IPS-20b (cell line): ENCODE data around the gene RUNX2.

ENCODE experiments used
- H3K27ac ChIP-seq: one replicate; pipeline ENCODE4 v1.5.1; 2013; ENCODE audit warnings: low read length
- H3K27me3 ChIP-seq: 2 replicates; pipeline ENCODE4 v1.6.1; 2013; ENCODE audit warnings: mild to moderate bottlenecking, low read length, inconsistent platforms; ENCODE audit not compliant: insufficient read depth
- H3K36me3 ChIP-seq: 2 replicates; pipeline ENCODE4 v1.6.1; 2013; ENCODE audit warnings: low read depth, mild to moderate bottlenecking, inconsistent platforms, low read length, moderate library complexity; ENCODE audit not compliant: insufficient read depth
- H3K4me1 ChIP-seq: 2 replicates; pipeline ENCODE4 v1.6.1; 2013; ENCODE audit warnings: mild to moderate bottlenecking, control low read depth, inconsistent platforms, low read length, moderate library complexity; ENCODE audit not compliant: insufficient read depth
- H3K4me3 ChIP-seq: 2 replicates; pipeline ENCODE4 v1.5.1; 2013; ENCODE audit warnings: mild to moderate bottlenecking, low read length, inconsistent platforms
- H3K9ac ChIP-seq: 2 replicates; pipeline ENCODE4 v1.6.1; 2013; ENCODE audit warnings: low read depth, mild to moderate bottlenecking, inconsistent platforms, low read length, moderate library complexity
- H3K9me3 ChIP-seq: 2 replicates; pipeline ENCODE4 v1.6.1; 2013; ENCODE audit warnings: mild to moderate bottlenecking, low read depth, low read length, inconsistent platforms; ENCODE audit not compliant: insufficient read depth

RUNX2 gene

DNA sequence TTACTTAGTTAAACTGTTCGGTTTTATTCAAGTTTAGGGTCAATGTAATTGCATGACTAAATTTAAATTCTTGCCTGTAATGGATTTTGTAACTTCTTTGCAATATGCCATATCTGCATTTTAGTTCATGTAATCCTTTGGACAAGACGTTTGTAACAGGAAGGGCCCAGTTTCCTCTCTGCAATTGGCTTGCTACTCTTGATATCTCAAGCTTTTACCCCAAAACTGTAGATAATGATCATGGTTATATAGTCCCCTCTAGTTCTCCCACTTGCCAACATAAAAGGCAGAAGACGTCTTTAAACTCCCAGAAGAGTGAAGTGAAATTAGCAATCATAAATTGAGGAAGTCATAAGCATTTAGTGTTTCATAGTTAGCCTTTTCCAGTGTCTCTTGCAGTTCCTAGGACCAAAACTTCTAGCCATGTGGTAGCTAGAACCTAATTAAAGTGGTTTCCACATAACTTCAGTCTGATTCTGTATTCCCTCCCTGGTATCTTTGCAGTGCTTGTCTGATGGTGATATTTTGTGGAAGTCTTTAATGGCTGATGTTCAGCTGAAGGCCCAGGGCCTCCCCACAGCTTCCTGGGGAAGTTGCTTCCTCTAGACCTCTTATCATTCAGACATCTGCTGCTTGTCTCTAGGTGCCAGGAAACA, 167.4 kb downstream of the RUNX2 start:
- Histone ChIP-seq H3K4me1 (no peaks in the 10 kb centered on the region), H3K27me3 (no peaks in the 10 kb centered on the region), H3K9me3 (no peaks in the 10 kb centered on the region), H3K9ac (no peak overlapping the region), H3K4me3 (no peak overlapping the region), H3K27ac (no peak overlapping the region), H3K36me3 (no peaks in the 10 kb centered on the region)

DNA sequence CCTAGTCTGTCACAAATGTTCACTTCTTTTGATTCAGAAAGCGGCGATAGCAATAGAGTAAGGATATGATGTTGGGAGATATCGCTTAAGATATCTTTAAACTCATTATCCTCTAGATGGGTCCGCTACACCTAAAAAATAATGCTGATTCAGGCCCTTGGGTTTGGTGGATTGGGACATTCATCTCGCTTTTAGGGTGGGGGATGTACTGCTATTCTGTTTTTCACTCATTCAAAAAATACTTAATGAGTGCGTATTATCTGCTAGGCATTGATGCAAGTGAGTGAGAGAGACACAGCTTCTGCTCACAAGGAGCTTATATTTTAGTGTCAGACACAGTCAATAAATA, 167.9 kb downstream of the RUNX2 start:
- Histone ChIP-seq H3K27me3 (no peaks in the 10 kb centered on the region), H3K4me3 (no peak overlapping the region), H3K4me1 (no peaks in the 10 kb centered on the region), H3K9ac (no peak overlapping the region), H3K27ac (no peak overlapping the region), H3K36me3 (no peaks in the 10 kb centered on the region), H3K9me3 (no peaks in the 10 kb centered on the region)

DNA sequence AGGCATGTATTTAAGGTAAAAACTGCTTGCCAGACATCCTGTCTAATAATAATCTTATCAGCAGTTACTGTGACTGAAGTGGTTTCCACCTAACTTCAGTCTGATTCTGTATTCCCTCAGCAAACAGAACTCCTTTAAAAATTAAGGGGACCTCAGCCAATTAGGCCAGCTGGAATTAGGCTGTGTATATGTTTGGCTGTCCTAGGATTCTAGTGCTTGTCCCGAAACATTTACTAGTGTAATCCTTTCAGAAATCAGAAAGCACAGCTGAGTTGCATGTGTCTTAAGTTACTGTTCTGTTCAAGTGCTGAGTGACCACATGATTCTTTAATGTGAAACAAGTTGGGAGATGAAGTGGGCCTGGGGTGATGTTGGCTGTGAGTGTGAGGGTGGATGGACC, 170.5 kb downstream of the RUNX2 start:
- H3K9ac ChIP-seq: no peak overlapping the region
- H3K9me3 ChIP-seq: no peaks in the 10 kb centered on the region
- no peaks in the 10 kb centered on the region for H3K36me3 ChIP-seq
- H3K27me3 ChIP-seq: no peaks in the 10 kb centered on the region
- H3K27ac ChIP-seq: no peak overlapping the region
- no peak overlapping the region for H3K4me3 ChIP-seq
- H3K4me1 ChIP-seq: no peaks in the 10 kb centered on the region

DNA sequence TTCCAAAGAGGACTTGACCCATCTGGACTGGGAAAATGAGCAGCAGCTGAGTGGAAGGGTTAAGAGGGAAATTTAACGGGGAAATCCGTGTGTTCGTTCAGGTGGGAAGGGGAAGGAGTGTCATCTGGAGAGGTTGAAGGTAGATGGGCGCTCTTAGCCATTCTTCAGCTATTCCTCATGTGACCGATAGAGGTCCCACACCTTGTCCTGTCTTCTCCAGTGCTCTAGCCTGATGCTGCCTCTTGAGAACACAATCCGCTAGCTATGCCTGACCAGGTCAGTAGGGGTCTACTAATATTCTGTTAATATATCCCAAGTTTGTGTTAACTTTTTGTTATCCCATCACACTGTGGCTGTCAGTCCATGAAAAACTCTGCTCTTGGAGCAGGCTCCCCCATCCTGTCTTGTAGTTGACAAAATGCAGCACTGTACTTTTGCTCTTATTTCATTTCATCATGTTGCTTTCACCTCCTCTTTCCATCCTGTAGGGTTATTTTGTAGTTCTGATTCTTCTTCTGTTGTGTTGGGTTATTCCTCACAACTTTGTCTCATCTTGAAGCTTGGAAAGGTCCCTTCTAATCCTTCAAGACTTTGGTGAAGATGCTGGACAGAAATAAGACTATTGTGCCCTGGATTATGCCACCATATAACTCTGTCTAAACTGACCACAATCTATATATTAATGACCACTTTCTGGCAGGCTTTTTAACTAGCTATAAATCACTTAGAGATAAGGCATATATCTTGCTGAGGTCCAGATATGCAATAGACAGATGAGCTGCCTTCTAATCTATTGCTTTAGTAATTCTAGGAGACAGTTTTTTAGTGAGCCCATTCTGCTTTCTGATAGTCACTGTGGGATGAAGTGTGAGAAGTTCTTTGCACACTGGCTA, 173.0 kb downstream of the RUNX2 start:
- Histone ChIP-seq H3K9ac (no peak overlapping the region), H3K4me3 (no peak overlapping the region), H3K4me1 (peaks cover 18% of the 10 kb centered on the region), H3K9me3 (no peaks in the 10 kb centered on the region), H3K27ac (no peak overlapping the region), H3K36me3 (no peaks in the 10 kb centered on the region), H3K27me3 (no peaks in the 10 kb centered on the region)

DNA sequence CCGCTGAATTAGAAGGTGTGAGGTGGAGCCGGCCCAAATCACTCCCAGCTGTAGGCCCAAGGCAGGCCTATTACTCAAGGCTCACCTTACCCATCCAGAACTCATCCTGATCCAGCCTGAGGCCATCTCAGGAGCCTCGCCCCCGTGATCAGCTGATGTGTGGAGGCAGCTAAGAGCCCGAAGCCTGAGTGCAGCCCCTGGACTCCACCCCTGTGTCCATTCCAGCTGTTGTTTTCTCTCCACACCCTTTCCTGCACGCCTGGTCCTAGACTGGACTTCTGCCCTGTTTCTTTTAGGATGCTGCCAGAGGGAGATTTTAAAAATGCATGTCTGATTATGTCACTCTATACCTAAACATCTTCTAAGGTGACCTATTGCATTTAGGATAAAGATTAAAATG, 174.3 kb downstream of the RUNX2 start:
- H3K9ac ChIP-seq: no peak overlapping the region
- H3K36me3 ChIP-seq: no peaks in the 10 kb centered on the region

DNA sequence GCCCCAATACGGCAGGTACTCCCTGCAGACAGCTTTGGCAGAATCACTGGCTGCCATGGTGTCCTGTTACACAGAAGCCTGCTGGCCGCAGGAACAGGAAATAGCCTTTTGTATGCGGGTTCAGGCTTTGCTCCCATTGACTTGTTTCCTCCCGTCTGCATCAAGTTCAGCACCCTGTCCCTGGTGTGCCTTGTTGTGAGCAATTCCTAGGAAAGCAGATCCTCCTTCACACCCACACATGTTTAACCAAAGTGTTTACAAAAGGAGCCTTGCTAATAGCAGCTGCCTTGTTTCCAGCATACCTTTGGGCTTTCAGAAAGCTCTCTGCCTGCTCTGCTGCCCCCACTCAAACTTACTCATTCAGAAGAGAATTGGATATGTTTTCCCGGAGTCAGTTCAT, 176.8 kb downstream of the RUNX2 start:
- peaks cover 18% of the 10 kb centered on the region for H3K4me1 ChIP-seq
- no peaks in the 10 kb centered on the region for H3K9me3 ChIP-seq
- H3K27me3 ChIP-seq: no peaks in the 10 kb centered on the region
- H3K36me3 ChIP-seq: no peaks in the 10 kb centered on the region
- peak overlapping the region; percentile 17; the same call in 1 of the 2 replicates for H3K9ac ChIP-seq
- peak overlapping the region; percentile 20; the same call in 1 of the 2 replicates for H3K4me3 ChIP-seq
- H3K27ac ChIP-seq: no peak overlapping the region

More for the DNA sequence above, 174.3 kb downstream of the RUNX2 start:
- Histone ChIP-seq H3K4me1 (peaks cover 18% of the 10 kb centered on the region), H3K27me3 (no peaks in the 10 kb centered on the region), H3K9me3 (no peaks in the 10 kb centered on the region), H3K4me3 (no peak overlapping the region), H3K27ac (no peak overlapping the region)

DNA sequence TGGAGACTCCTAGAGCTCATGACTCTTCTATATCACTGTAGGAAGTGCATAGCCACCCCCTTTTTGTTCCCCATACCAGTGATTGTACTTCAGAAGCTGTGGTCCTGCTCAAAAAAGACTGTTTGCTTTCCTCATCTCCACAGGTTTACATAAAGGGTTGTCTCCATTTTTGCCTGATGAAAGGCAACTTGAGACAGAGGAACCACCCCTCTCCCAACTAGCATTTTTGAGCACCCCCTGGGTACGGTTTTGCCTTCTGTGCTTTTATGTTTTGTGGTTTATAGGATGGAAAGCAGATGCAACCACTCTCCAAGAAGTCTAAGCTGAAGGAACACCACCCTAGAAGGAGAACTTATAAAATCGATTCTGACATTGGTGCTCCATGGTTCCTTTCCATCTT, 177.3 kb downstream of the RUNX2 start:
- Histone ChIP-seq H3K4me3 (no peak overlapping the region; the same call in 1 of the 2 replicates), H3K27me3 (no peaks in the 10 kb centered on the region), H3K36me3 (no peaks in the 10 kb centered on the region), H3K27ac (no peak overlapping the region), H3K9ac (peak overlapping the region; percentile 17; the same call in 1 of the 2 replicates), H3K9me3 (no peaks in the 10 kb centered on the region), H3K4me1 (peaks cover 18% of the 10 kb centered on the region)

DNA sequence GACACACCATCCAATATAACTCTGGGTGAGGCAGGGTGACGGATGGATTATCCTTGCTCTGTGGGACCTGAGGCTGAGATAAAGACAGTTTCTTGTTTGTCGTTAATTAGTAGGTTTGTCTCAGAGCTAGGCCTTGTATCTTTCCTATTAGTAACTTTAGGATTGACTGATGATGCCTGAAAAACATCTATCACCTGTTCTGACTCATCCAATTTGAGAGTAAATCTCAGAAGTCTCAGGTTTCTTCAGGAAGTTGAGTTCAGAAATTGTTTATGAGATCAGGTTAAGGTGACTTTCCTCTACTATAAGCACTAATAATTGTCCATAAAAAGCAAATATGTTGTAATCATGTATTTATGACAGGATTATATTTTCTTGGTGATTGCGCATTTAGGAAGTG, 179.1 kb downstream of the RUNX2 start:
- H3K4me3 ChIP-seq: no peak overlapping the region
- no peaks in the 10 kb centered on the region for H3K36me3 ChIP-seq
- no peaks in the 10 kb centered on the region for H3K9me3 ChIP-seq
- no peak overlapping the region for H3K9ac ChIP-seq
- H3K27ac ChIP-seq: no peak overlapping the region
- no peaks in the 10 kb centered on the region for H3K27me3 ChIP-seq
- peaks cover 18% of the 10 kb centered on the region for H3K4me1 ChIP-seq

DNA sequence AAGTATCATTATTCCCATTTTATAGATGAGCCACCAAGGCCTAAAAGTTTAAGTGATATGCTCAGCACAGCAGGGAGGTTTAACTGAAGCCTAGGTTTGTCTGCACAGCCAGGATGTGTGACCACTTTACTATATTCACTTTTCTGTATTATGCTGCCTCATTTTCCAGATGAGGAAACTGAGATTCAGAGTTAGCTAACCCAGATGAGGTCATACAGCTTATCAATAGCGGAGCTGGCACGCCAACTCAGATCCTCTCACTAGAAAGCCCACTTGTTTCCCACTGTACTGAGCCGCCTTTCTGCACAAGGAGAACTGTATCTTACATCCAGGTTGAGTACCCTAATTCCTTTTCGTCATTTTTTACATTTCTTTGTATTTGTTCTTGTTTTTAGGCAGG, 181.3 kb downstream of the RUNX2 start:
- Histone ChIP-seq H3K9me3 (no peaks in the 10 kb centered on the region), H3K4me3 (no peak overlapping the region), H3K4me1 (peaks cover 36% of the 10 kb centered on the region), H3K9ac (no peak overlapping the region), H3K27ac (no peak overlapping the region), H3K36me3 (no peaks in the 10 kb centered on the region), H3K27me3 (no peaks in the 10 kb centered on the region)

DNA sequence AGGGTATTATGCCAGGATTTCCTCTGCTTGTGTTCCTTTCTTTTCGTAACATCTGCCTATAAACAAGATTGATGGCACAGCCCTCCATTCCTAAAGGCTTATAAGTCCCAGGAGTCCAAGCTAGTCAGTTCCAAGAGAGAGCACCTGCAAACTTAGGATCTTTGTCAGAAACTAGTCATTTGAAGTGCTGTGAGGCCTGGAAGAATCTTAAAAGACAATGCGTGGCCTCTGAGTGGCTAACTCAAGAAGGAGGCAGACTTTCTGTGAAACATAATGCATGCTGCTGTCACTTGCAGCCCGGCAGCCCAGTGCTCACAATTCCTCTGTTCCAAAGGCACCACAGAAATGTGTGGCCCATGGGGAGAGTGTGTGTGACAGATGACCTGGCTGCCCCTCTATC, 184.6 kb downstream of the RUNX2 start:
- Histone ChIP-seq H3K9ac (no peak overlapping the region), H3K4me3 (no peak overlapping the region), H3K36me3 (no peaks in the 10 kb centered on the region), H3K9me3 (no peaks in the 10 kb centered on the region), H3K27ac (no peak overlapping the region), H3K27me3 (no peaks in the 10 kb centered on the region), H3K4me1 (peaks cover 20% of the 10 kb centered on the region)

DNA sequence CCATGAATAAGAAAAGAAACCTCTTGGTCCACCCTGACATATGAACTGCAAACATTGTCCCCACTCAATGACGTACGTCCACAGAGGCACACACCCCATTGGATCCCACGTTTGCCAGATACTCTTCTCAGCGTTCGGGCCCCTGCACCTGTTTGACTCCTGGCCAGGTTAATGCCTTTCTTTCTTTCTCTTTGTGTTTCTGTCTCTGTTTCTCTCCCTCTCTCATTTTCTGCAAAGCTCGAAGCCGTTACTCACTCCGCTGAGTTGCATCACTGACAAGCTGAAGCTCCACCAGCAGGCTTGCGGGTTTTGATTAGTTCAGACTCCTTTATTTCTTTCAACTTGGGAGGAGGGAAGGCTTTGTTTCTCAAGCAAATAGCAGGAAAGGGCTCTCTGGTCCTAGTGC, 185.1 kb downstream of the RUNX2 start:
- Histone ChIP-seq H3K4me1 (peaks cover 20% of the 10 kb centered on the region), H3K36me3 (no peaks in the 10 kb centered on the region), H3K9ac (no peak overlapping the region), H3K4me3 (no peak overlapping the region), H3K27ac (no peak overlapping the region), H3K9me3 (no peaks in the 10 kb centered on the region), H3K27me3 (no peaks in the 10 kb centered on the region)

DNA sequence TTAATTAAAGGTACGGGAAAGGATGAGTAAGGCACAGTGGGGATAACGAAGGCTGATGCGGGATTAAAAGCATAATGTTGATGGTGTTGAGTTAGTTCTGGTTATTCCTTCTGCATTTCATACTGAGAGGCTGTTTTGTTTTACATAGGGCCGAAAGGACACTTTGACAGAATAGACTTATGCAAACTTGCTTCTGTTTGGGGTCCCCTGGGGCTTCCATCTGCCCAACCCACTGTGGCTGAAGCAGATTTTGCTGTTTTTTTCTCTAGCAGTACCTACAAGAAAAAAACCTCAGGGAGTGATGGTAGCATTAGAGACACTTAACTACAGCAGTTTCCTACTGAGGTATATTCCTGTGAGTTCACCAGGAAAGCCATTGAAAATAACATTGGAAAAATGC, 185.7 kb downstream of the RUNX2 start:
- no peak overlapping the region for H3K9ac ChIP-seq
- H3K4me3 ChIP-seq: no peak overlapping the region
- H3K36me3 ChIP-seq: no peaks in the 10 kb centered on the region
- H3K27ac ChIP-seq: no peak overlapping the region
- H3K9me3 ChIP-seq: no peaks in the 10 kb centered on the region
- H3K27me3 ChIP-seq: no peaks in the 10 kb centered on the region
- peaks cover 20% of the 10 kb centered on the region for H3K4me1 ChIP-seq
